Measurements from ENCODE around the gene PHF2.

The PHF2 gene

DNA sequence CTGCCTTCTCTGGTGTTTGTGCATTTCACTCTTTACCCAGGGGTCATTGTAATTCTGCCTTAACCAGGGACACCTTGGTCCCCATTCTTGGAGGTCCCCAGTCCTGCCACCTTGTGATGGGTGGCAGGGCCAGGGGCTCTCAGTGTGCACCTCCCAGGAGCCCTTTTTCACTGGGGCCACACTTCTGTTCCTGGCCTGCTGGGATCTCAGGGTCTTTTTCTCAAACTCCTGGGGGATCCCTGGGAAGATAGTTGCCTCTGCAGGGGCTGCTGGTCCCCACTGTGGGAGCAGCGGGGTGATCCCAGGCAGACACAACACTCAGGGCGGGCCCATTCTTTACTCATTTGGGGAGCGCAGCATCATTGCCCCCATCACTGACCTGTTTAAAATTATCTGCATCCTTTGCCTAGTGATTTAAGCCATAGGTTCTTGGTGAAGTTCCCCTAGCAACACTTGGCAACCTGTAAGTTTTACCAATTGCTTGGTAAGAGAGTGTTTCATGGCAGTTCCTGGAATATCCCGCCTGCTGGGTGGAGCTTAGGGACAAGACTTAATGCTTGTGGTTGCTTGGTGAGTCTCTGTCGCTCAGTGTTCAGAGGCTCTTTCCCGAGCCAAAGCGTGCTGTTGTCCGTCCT is 15.7 kb downstream of the PHF2 start:
- Histone ChIP-seq H3K36me3 (no peaks in the 10 kb centered on the region), H3K27ac (no peak overlapping the region), H3K4me1 (peaks cover 0 to 66% (median 33%) of the 10 kb centered on the region in 4 donors), H3K9me3 (no peaks in the 10 kb centered on the region), H3K4me3 (no peak overlapping the region), H3K27me3 (no peaks in the 10 kb centered on the region)
- intact Hi-C loops (cut with DNase I; ENCODE audit: low total_unique reads), result no loop called here
- TF ChIP-seq, protein P1, sequence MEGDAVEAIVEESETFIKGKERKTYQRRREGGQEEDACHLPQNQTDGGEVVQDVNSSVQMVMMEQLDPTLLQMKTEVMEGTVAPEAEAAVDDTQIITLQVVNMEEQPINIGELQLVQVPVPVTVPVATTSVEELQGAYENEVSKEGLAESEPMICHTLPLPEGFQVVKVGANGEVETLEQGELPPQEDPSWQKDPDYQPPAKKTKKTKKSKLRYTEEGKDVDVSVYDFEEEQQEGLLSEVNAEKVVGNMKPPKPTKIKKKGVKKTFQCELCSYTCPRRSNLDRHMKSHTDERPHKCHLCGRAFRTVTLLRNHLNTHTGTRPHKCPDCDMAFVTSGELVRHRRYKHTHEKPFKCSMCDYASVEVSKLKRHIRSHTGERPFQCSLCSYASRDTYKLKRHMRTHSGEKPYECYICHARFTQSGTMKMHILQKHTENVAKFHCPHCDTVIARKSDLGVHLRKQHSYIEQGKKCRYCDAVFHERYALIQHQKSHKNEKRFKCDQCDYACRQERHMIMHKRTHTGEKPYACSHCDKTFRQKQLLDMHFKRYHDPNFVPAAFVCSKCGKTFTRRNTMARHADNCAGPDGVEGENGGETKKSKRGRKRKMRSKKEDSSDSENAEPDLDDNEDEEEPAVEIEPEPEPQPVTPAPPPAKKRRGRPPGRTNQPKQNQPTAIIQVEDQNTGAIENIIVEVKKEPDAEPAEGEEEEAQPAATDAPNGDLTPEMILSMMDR (IDR thresholded peaks at IDR 0.05), result no peak
- peak in 1 of 2 donors; percentile 35 for DNase-seq

DNA sequence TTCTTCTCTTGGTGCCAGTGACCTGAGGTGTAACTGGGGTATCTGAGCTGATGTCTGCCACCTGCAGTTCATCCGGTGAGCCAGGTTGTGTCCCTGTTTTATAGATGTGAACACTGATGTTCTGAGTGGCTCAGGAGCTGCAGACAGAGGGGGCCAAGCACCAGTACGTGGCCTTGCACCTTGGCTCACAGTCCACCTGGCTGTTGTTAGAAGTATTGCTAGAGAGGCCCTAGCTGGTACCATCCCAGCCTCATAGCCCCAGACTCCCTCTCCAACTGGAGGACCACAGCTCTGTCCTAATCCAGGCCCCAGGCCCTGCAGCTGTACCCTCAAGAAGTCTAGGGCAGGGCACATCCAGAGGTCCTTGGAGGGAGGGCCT is 16.2 kb downstream of the PHF2 start:
- Histone ChIP-seq H3K4me1 (peaks cover 0 to 62% (median 31%) of the 10 kb centered on the region in 4 donors), H3K27me3 (no peaks in the 10 kb centered on the region), H3K4me3 (no peak overlapping the region), H3K36me3 (no peaks in the 10 kb centered on the region), H3K9me3 (no peaks in the 10 kb centered on the region), H3K27ac (no peak overlapping the region)
- intact Hi-C loops (cut with DNase I; ENCODE audit: low total_unique reads), result no loop called here
- DNase-seq, result peak in 1 of 2 donors; percentile 32
- TF ChIP-seq, protein P1 (IDR thresholded peaks at IDR 0.05), result no peak

DNA sequence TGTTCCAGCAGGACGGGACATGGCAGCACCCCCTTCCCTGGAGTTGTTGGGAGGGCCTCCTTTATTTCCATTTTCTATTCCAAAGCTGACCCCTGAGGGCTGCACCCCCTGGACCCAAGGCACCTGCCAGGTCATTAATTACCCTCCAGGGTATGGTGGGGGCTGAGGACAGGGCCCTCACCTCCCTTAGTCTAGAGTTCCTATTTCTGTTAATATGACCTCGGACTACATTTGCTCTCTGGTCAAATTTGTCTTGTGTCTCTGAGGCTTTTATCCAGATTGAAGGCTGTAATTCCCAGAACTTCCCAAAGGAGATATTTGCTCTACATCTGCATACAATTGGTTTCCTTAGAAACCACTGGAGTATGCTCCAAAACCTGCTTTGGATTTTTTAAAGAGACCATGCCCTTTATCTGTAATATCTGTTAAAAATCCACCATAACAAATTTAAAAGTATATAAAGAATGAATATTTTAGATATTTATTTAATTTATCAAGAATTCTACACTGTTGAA is 16.8 kb downstream of the PHF2 start:
- DNase-seq, result peak in 1 of 2 donors; percentile 16
- Histone ChIP-seq H3K4me3 (no peak overlapping the region), H3K9me3 (no peaks in the 10 kb centered on the region), H3K4me1 (peaks cover 0 to 57% (median 28%) of the 10 kb centered on the region in 4 donors), H3K36me3 (no peaks in the 10 kb centered on the region), H3K27me3 (no peaks in the 10 kb centered on the region), H3K27ac (no peak overlapping the region)
- TF ChIP-seq, protein P1 (IDR thresholded peaks at IDR 0.05), result no peak
- intact Hi-C loops (cut with DNase I; ENCODE audit: low total_unique reads), result no loop called here

DNA sequence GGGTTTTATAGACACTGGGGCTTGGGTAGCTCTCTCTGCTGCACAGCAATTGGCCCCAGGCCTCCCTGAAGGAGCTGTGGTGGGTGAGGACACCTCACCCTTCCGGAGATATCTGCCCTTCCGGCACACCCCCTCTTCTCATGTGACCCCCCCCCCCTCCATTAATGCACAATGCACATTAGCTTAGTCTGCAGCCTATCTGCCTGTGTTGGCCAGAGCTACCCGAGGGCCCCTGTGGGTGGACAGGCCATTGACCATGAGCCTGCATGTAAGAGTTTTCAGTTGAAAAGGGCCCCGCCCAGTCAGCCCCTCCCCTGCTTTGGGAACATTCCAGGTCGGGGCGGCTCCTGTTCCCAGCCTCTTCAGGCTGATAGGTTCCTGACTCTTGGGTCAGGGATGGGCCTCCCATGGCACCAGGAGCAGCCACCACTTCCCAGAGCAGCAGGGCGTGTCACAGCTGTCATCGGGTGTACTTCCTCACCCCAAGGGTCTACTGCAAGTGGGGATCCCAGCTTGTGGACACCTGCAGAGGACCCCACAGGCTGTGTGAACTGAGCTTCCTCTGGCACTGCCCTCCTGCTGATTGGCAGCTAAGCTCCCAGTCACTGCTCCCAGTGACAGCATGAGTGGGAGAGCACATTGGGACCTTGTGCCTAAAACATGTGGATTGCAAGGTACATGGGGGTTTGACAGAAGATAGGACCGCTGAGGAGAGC is 17.8 kb downstream of the PHF2 start:
- TF ChIP-seq, protein P1 (IDR thresholded peaks at IDR 0.05), result no peak
- Histone ChIP-seq H3K4me1 (peaks cover 0 to 55% (median 25%) of the 10 kb centered on the region in 4 donors), H3K27ac (no peak overlapping the region), H3K9me3 (no peaks in the 10 kb centered on the region), H3K27me3 (no peaks in the 10 kb centered on the region), H3K36me3 (no peaks in the 10 kb centered on the region), H3K4me3 (no peak overlapping the region)
- intact Hi-C loops (cut with DNase I; ENCODE audit: low total_unique reads), result no loop called here
- peak in 1 of 2 donors; percentile 50 for DNase-seq

DNA sequence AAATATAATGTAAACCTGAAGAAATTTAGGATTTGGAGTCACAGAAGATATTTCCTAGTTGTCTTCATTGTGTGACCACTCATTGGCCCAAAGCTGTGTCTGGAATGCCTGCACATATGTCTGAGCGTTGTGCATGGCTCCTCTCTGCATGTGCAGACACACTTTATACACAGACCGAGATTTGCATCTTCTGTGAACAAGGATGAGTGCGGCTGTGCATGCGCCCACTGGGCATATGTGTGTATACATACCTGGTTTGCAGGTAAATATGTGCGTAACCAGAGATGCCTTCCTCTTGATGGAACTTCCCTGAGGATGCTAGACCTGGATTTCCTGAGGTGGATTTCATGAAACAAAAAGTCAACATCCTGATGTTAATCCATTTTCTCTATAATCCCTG is 19.1 kb downstream of the PHF2 start:
- TF ChIP-seq, protein P1 (IDR thresholded peaks at IDR 0.05), result no peak
- no peaks in the 10 kb centered on the region for H3K36me3 ChIP-seq
- H3K27me3 ChIP-seq, result no peaks in the 10 kb centered on the region
- intact Hi-C loops (cut with DNase I; ENCODE audit: low total_unique reads), result no loop called here
- DNase-seq, result peak in 1 of 2 donors; percentile 16
- H3K4me1 ChIP-seq, result peaks cover 0 to 54% (median 25%) of the 10 kb centered on the region in 4 donors
- H3K4me3 ChIP-seq, result no peak overlapping the region
- no peaks in the 10 kb centered on the region for H3K9me3 ChIP-seq
- no peak overlapping the region for H3K27ac ChIP-seq

All from tibial artery (tissue), 4 donors.